ENCODE measurements around the gene NBPF3.

The NBPF3 gene

DNA sequence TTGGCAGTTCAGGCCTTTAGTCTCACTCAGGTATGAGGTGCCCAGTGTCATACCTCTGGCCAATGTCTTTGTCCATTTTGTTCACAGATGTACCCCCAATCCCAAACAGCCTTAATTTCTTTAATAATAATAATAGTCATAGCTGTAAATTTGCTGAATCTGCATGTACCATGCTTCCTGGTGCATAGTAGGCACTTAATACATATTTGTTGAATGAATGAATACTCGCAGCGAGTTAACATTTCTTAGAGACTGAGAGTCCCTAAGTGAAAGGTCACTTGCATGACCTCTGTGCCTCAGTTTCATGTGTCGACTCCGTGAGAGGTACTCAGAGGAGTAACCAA, 81.8 kb downstream of the NBPF3 start:
- DNase-seq, result no peak

DNA sequence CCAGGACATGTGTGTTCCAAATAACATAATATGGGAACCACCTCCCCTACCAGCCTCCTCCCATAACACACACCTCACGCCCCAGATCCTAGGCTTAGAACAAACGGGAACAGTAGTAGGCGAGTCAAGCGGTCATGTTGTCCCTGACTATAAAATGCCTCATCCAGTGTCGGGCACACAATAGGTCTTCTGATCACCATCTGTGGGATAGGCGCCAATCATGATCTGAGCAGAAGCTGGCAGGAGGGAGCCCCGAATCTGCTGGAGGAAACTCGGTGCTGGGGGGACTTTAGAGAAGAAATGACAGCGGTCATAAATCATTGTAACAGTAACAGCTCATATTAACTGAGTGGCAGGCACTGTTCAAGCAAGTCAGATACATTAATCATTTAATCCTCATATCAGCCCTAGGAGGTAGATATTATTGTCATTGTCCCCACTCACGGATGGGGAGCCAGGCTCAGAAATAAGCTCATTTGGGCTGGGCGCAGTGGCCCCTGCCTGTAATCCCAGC, 82.6 kb downstream of the NBPF3 start:
- DNase-seq, result no peak

DNA sequence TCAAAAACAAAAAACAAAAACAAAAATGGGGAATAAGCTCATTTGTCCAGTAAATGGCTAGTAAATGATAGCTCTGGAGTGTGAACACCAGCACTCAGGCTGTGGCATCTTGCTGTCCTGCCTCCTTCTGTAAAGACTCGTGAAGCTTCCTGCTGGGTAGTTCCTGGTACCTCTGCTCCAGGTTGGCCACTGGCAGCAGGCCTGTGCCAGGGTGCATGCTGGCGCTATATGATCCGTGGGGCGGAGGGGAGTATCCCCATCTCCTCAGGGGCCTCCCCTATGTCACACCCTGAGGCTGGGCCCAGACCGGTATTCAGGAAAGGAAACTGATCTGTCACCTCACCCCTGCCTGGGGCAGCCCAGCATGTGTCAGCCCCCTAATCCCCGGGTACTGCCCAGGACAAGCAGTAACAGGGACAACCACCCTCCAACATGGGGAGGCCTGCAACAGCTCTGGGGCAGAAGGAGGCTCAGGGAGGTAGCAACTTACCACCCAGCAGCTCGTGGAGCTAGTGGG, 83.4 kb downstream of the NBPF3 start:
- no peak for DNase-seq

DNA sequence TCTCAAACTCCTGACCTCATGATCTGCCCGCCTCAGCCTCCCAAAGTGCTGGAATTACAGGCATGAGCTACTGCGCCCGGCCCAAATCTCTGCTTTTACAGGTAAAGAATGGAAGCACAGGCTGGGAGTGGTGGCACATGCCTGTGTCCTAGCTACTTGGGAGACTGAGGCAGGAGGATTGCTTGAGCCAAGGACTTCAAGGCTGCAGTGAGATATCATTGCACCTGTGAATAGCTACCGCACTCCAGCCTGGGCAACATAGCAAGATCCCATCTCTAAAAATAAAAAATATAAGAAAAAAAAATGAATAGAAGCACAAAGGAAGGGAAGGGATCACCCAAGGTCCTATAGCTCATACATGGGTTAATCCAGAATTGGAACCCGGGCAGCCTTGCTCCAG, 84.3 kb downstream of the NBPF3 start:
- DNase-seq, result no peak

DNA sequence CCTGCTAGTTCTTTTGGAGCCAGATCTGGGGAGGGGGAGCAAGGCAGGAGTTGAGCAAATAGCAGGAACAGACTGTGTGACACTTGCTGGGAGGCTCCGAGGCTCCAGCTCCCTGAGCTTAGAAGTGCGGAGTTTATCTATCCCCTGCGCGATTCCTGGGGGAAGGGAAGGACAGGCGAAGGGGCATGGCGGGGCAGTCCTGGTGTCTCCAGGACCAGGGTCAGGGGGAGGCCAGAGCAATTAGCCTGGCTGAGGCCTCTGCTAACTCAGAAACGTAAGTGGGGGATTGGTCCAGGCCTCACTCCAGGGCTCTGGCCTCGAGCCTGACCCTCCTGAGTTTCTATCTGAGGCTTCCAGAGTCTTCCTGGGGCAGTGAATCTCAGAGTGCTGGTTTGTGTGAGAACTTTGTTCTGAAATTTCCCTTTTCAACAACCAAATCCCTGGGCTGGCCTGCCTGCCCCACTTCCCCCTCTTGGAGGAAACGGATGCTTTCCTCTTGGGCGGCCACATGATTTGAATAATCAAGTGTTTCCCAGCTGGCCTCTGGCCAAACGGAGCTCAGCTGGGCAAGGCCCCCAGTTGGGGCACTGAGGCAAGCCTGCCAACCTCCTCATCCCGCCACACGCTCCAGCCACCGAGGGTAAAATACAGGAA, 84.9 kb downstream of the NBPF3 start:
- DNase-seq, result no peak

DNA sequence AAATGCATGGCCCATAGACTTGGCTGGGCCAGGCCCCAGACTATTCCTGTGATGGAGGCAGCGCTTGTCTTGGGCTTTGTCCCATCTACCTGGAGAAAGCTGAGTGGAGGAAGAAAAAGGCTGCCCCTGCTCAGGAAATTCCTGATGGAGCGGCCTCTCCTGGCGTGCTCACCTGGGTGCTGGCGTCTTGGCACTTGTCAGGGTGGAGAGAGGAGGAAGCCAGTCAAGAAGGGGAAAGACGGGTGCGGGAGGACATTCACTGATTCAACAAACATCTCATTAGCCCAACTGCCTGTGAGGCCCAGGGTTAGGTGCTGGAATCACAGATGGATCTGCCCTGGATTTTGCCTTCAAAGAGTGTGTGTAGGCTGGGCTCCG, 85.4 kb downstream of the NBPF3 start:
- no peak for DNase-seq

DNA sequence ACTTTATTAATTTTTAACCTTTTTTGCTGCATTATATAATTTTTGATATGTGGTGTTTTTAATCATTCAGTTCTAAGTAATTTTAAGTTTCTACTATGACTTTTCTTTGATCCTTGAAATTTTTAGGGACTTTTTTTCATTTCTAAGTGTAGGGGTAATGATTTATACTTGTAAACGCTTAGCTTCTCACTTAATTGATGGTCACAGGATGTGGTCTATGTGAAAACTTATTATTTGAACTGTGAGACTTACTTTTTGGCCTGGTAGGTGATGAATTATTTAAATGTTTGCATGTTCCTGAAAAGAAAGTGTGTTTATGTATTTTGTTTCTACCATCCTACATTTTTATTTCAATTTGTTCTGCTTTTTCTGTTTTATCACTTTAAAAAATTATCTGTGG, 86.5 kb downstream of the NBPF3 start:
- no peak for DNase-seq

DNA sequence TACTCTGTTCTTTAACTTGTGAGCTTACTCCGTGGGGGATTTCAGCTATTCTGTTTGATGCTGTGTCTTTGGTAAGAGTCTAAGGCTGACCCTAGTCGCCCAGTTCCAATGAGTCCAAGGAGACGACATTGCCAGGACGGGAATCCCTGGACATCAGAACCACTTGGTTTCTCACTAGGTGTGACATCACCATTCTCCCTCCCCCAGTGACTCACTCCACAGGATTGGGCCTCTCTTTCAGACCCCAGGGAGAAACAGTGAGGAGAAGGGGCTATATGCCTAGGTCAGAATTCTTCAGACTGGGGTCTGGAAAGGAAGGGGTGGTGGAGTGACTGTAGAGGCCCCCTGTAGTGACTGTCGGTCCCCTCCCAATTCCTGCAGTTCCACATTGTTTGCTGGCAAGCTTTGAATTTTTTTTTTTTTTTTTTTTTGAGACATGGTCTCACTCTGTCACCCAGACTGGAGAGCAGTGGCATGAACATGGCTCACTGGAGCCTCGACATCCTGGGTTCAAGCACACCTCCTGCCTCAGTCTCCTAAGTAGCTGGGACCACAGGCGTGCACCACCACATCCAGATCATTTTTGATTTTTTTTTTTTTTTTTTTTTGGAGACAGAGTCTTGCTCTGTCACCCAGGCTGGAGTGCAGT, 90.6 kb downstream of the NBPF3 start:
- DNase-seq, result no peak

DNA sequence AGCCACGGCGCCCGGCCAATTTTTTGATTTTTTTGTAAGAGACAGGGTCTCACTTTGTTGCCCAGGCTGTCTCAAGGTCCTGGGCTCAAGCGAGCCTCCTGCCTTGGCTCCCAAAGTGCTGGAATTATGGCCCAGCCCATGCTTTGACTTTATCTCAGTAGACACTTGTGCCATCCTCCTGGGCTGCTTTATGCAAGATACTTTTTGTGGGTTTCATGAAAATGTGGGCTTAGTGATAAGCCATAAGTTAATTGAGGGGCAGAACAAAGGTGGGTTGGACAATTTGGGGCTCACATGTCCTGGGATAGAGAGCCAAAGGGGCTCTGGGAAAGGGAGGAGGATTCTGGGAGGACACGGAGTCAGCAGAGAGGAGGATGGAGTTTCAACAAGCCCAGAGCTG, 91.3 kb downstream of the NBPF3 start:
- no peak for DNase-seq

DNA sequence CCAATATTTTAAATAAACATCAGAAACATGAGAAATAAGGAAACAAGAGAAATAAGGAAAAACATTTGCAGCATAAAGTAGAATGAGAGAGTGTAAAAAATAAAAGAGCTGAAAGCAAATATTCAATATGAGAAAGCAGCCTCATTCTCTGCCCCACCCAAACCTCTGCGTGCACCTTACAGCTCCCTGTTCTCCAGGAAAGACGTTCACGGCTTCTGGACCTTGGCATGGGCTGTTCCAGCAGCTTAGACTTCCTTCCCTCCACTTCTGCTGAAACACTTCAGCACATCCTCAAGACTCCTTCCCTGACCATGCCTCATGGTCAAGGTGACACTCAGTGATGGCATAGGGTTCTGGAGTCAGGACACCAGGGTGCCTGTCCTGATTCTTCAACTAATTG, 92.6 kb downstream of the NBPF3 start:
- no peak for DNase-seq

DNA sequence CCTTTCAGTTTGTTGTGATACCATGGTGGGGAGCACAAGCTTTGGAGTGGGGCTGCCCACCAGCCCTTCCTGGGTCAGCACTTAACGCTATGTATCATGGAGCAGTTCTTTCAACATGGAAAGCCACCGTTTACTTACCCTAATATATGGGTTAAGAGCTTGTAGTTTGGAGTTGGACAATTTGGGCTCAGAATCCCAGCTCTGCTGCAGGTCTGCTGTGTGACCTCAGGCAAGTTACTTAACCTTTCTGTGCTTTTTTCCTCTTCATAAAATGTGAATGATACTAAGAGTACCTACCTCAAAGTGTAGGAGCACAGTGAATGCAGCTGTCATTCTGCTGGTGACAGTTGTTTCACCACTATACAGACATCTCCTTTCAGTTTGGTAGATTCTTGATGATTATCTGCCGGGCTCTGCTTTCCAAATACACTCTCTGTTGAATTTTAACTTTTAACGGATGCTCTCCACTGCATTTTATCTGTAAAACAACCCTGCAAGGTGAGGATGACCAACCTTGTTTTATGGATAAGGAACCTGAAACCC, 93.1 kb downstream of the NBPF3 start:
- DNase-seq, result no peak

DNA sequence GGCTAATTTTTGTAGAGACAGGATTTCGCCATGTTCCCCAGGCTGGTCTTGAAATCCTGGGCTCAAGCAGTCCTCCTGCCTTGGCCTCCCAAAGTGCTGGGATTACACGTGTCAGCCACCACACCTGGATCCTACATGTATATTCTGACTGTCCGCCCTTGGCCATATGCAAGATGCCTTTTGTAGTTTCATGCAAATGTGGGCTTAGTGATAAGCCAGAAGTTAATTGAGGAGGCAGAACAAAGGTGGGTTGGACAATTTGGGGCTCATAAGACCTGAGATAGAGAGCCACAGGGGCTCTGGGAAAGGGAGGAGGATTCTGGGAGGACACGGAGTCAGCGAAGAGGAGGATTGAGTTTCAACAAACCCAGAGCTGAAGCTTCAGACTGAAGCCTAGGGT, 94.2 kb downstream of the NBPF3 start:
- no peak for DNase-seq

Data from DMS 273 treated with DMSO at 0.1 percent for 48 hours (cell line).